SJCRH30 (cell line): ENCODE data around the gene CNOT6. TPM values are rescaled to one million over a fixed set of nuclear protein-coding genes. Genes with fewer than 3 reads are reported as not detected.

Source experiments
- DNase-seq, 2 experiments: peaks; one replicate each; pipeline ENCODE4 v3.0.0-alpha.2; 2015 to 2020
- H3K27ac ChIP-seq: fragments of 250-450 bp; sonication (Bioruptor Pico); 2 replicates; pipeline ENCODE4 v1.5.1; 2020; ENCODE audit warnings: mild to moderate bottlenecking, moderate library complexity
- H3K27me3 ChIP-seq: fragments of 250-450 bp; sonication (Bioruptor Pico); 2 replicates; pipeline ENCODE4 v1.5.1; 2020; ENCODE audit warnings: mild to moderate bottlenecking, moderate library complexity
- H3K36me3 ChIP-seq: fragments of 250-450 bp; sonication (Bioruptor Pico); 2 replicates; pipeline ENCODE4 v1.5.1; 2020; ENCODE audit warnings: mild to moderate bottlenecking, moderate library complexity
- H3K4me1 ChIP-seq: fragments of 250-450 bp; sonication (Bioruptor Pico); 2 replicates; pipeline ENCODE4 v1.5.1; 2020; ENCODE audit warnings: mild to moderate bottlenecking, moderate library complexity
- H3K4me3 ChIP-seq: fragments of 250-450 bp; sonication (Bioruptor Pico); 2 replicates; pipeline ENCODE4 v1.5.1; 2020; ENCODE audit warnings: mild to moderate bottlenecking, moderate library complexity
- H3K9me3 ChIP-seq: fragments of 250-450 bp; sonication (Bioruptor Pico); replicated peaks from 2 replicates; pipeline ENCODE4 v1.5.1; 2020; ENCODE audit warnings: mild to moderate bottlenecking, moderate library complexity
- total RNA-seq: library from RNA; depleted of rRNA; stranded (reverse); fragments of >200 nt; shearing (Covaris generic); gene quantifications from 2 replicates; pipeline ENCODE4 v1.2.3, GENCODE V29; 2014

The CNOT6 gene
- total RNA-seq, 1 experiment from 2014 or later, result 28.2 TPM

GRCh38 chr5:180618829-180619562, 124.8 kb downstream of the CNOT6 start:
- Histone ChIP-seq H3K4me3 (no peak overlapping the region), H3K4me1 (no peaks in the 10 kb centered on the region), H3K27ac (no peak overlapping the region), H3K36me3 (no peaks in the 10 kb centered on the region), H3K27me3 (no peaks in the 10 kb centered on the region), H3K9me3 (no peaks in the 10 kb centered on the region)
- no peak for DNase-seq

- Histone ChIP-seq H3K27ac (no peak overlapping the region), H3K27me3 (no peaks in the 10 kb centered on the region), H3K9me3 (no peaks in the 10 kb centered on the region), H3K4me1 (no peaks in the 10 kb centered on the region), H3K4me3 (no peak overlapping the region), H3K36me3 (no peaks in the 10 kb centered on the region)
- no peak for DNase-seq
These were observed 125.4 kb downstream of the CNOT6 start for GRCh38 chr5:180619563-180619915.

GRCh38 chr5:180620014-180620413, 125.8 kb downstream of the CNOT6 start:
- no peaks in the 10 kb centered on the region for H3K4me1 ChIP-seq

GRCh38 chr5:180621311-180621710, 127.1 kb downstream of the CNOT6 start:
- no peaks in the 10 kb centered on the region for H3K27me3 ChIP-seq
- no peaks in the 10 kb centered on the region for H3K9me3 ChIP-seq
- no peak overlapping the region for H3K27ac ChIP-seq
- DNase-seq, result no peak
- no peaks in the 10 kb centered on the region for H3K36me3 ChIP-seq
- no peaks in the 10 kb centered on the region for H3K4me1 ChIP-seq
- no peak overlapping the region for H3K4me3 ChIP-seq

More at GRCh38 chr5:180620014-180620413, 125.8 kb downstream of the CNOT6 start:
- no peak for DNase-seq
- Histone ChIP-seq H3K27ac (no peak overlapping the region), H3K27me3 (no peaks in the 10 kb centered on the region), H3K4me3 (no peak overlapping the region), H3K36me3 (no peaks in the 10 kb centered on the region), H3K9me3 (no peaks in the 10 kb centered on the region)

GRCh38 chr5:180622910-180623309, 128.7 kb downstream of the CNOT6 start:
- H3K36me3 ChIP-seq, result no peaks in the 10 kb centered on the region
- no peak overlapping the region for H3K27ac ChIP-seq
- H3K4me1 ChIP-seq, result no peaks in the 10 kb centered on the region
- H3K4me3 ChIP-seq, result no peak overlapping the region
- no peak for DNase-seq
- no peaks in the 10 kb centered on the region for H3K9me3 ChIP-seq
- no peaks in the 10 kb centered on the region for H3K27me3 ChIP-seq

DNA sequence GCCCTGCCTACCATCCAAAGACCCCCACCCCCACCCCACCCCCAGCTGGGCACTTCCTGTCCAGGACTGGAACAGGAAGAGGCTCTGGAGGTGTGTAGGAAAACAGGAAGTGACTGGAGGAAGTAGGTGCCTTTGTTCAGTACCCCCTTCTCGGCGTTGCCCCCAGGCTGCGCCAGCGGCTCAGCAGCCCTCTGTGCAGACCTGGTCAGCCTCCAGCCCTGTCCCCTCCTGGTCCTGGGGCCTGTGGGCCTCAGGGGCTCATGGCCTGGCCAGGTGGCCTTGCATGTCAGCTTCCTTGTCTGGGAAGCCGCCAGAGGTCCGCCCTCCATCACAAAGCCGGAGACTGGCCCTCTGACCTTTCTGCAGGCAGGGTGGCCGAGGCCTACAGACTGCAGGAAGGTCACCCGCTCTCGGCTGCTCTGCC, 129.2 kb downstream of the CNOT6 start:
- no peak for DNase-seq
- Histone ChIP-seq H3K9me3 (no peaks in the 10 kb centered on the region), H3K27ac (no peak overlapping the region), H3K4me1 (no peaks in the 10 kb centered on the region), H3K27me3 (no peaks in the 10 kb centered on the region), H3K36me3 (no peaks in the 10 kb centered on the region), H3K4me3 (no peak overlapping the region)

DNA sequence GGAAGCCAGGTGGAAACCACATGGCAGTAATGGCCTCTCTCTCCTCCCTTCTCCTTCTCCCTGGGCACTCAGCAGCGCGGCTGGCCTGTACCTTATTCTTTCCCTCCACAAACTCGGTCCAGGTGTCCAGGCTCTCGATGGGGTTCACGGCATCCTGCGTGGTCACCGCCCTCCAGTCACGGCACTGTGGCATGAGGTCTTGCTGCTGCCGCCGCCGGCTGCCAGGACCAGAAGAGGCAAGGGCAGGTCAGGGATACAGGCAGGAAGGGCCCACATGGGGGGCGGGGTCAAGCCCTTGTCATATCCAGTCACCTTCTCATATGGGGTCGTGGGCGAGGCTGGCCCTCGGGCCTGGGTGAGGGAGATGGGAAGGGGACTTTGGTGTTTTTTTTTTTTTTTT, 129.7 kb downstream of the CNOT6 start:
- Histone ChIP-seq H3K4me1 (no peaks in the 10 kb centered on the region), H3K4me3 (no peak overlapping the region), H3K27me3 (no peaks in the 10 kb centered on the region), H3K27ac (no peak overlapping the region), H3K9me3 (no peaks in the 10 kb centered on the region), H3K36me3 (no peaks in the 10 kb centered on the region)
- no peak for DNase-seq

DNA sequence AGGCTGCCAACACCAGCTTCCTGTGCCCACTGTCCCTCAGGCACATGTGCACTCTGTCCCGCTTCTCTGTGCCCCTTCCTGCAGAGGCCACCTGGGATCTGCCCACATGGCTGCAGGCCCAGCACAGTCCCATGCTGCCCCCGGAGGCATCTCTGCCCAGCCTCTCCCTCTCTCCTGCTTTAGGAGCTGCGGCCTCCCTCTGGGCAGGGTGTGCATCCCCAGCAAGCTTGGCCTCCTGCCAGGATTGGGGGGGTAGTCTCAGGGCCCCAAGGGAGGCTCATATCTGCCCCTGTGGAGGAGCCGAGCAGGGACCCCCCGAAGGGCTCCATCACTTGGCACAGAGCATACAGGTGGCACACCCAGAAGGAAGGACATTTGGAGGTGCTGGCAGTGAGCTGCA, 130.4 kb downstream of the CNOT6 start:
- Histone ChIP-seq H3K27me3 (no peaks in the 10 kb centered on the region), H3K36me3 (no peaks in the 10 kb centered on the region), H3K27ac (no peak overlapping the region), H3K9me3 (no peaks in the 10 kb centered on the region), H3K4me1 (no peaks in the 10 kb centered on the region), H3K4me3 (no peak overlapping the region)
- DNase-seq, result no peak

GRCh38 chr5:180625125-180625790, 131.1 kb downstream of the CNOT6 start:
- Histone ChIP-seq H3K27me3 (no peaks in the 10 kb centered on the region), H3K27ac (no peak overlapping the region), H3K36me3 (no peaks in the 10 kb centered on the region), H3K4me3 (no peak overlapping the region), H3K9me3 (no peaks in the 10 kb centered on the region), H3K4me1 (no peaks in the 10 kb centered on the region)
- no peak for DNase-seq

DNA sequence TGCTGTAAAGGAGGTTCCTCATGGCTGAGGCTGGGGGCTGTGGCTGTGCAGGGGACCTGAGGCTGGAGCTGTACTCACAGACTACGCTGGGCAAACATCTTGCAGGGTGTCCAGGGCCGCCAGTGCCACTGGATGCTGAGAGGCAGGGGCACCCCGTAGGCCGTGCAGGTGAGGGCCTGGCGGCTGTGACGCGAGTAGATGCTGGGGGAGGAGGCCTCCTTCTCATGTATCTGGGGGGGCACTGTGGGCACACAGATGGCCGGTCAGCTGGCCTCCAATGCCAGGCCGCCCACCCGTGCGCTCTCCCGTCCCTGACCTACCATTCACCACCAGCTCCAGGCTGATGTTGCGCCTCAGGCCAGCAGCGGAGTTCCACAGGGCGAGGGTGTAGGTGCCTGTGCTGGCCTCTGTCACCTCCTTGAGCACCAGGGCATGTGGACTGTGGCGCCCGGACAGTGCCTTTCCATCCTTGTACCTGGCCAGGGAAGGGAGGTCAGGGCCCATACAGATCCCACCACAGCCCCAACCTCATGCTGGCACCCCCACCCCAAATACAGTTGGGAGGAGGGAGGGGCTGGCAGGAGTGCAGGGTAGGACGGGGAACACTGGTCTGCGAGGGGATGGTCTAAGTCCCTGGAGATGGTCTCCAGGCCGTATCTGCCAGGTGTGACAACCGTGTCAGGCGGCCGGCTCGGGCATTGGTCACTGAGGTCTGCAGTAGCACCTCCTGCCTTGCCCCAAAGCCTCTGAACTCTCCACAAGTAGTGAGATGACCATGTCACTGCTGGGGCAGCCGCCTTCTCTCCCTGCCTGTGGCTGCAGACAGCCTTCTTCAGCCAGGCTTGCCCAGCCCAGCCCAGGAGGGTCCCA, 131.8 kb downstream of the CNOT6 start:
- H3K27ac ChIP-seq, result no peak overlapping the region
- no peaks in the 10 kb centered on the region for H3K4me1 ChIP-seq
- H3K27me3 ChIP-seq, result no peaks in the 10 kb centered on the region
- no peak for DNase-seq
- no peak overlapping the region for H3K4me3 ChIP-seq
- no peaks in the 10 kb centered on the region for H3K36me3 ChIP-seq
- no peaks in the 10 kb centered on the region for H3K9me3 ChIP-seq

DNA sequence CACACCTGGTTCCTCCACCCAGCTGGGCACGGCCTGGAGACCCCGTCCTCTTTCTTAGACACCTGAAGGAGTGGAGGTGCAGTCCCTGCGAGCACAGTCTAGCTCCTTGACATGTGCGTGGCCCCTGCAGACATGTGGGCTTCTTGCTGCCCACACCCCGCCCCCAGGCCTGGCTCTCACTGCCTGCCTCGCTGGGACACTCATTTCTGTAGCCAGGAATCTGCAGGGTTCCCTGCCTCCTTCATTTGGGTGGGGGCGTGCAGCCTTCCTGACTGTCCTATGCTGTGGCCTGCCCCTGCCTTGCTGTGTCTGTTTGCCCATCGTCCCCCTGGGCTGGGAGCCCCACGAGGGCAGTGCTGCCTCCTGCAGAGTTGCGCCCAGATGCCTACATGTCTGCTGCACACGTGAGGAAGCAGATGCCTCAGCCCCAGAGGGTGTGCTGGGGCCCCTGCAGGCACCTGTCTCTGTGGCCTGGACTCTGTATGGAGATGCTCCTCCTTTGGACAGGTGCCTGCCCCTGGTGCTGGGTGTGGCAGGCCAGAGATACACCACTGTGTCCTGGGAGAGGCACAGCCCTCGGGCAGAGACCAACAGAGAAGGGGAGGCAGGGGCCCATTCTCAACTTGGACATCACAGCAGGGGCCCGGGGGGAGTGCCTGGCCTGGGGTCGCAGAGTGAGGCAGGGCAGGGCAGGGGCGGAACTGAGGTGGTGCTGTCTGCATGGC, 132.6 kb downstream of the CNOT6 start:
- no peak overlapping the region for H3K4me3 ChIP-seq
- DNase-seq, result no peak
- no peak overlapping the region for H3K27ac ChIP-seq
- no peaks in the 10 kb centered on the region for H3K4me1 ChIP-seq
- H3K27me3 ChIP-seq, result no peaks in the 10 kb centered on the region
- no peaks in the 10 kb centered on the region for H3K9me3 ChIP-seq
- no peaks in the 10 kb centered on the region for H3K36me3 ChIP-seq

DNA sequence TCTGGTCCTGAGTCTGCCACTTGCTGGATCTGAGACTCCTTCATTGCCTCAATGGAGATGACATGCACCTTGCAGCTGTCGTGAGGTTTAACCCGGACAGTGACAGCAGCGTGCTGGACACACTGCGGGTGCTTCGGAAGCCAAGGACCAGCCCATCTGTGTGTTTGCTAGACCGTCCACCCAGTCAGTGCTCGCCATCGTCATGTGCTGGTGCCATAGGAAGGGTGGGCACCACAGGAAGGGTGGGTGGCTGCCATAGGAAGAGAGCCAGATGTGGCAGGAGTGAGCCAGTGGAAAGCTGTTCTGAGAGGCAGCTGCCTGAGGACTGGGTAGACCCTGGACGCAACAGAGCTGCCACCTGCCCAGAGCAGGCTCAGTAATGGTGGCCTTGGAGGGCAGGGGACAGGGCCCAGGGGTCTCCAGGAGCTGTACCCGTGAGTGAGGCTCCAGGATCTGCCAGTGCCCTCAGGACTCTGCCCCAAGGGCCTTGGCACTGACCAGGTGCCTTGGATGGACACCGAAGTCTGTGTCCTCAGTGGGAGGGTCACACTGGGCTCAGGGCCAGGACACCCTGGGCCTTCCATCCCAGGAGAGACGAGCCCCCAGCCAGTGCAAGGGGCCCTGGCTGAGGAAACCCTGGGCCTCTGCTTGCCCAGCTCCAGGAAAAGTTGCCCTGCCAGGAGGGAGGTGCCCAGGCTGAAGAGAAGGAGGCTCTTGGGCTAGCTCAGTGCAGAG, 133.4 kb downstream of the CNOT6 start:
- Histone ChIP-seq H3K27me3 (no peaks in the 10 kb centered on the region), H3K36me3 (no peaks in the 10 kb centered on the region), H3K27ac (no peak overlapping the region), H3K9me3 (no peaks in the 10 kb centered on the region), H3K4me3 (no peak overlapping the region), H3K4me1 (no peaks in the 10 kb centered on the region)
- peak in 1 of 2 experiments; percentile 42 for DNase-seq
